Panc1 (cell line): ENCODE results near the gene DNAH9.

Experiments
- CTCF ChIP-seq: fragments of 450-650 bp; IDR thresholded peaks from 2 replicates; pipeline ENCODE4 v1.5.1; 2017; ENCODE audit warnings: mild to moderate bottlenecking
- TCF7L2 ChIP-seq: IDR thresholded peaks from 2 replicates; pipeline ENCODE4 v1.6.1; 2011; ENCODE audit warnings: mild to moderate bottlenecking, low read depth, low read length, inconsistent platforms

- TF ChIP-seq CTCF, result no peak
- no peak for TF ChIP-seq TCF7L2
These were observed 388.1 kb downstream of the DNAH9 start for GRCh38 chr17:11986179-11986941.
